Tibial artery (tissue), 4 donors: Measurements from ENCODE around the gene ICOS.
"Not testable (repeated sequence)": the region's sequence is repeated elsewhere in the genome, so short reads cannot be mapped to it uniquely, and the experiment has no call there.

ENCODE experiments used
- DNase-seq, 2 donors: peaks; one replicate each; pipeline ENCODE4 v3.0.0-alpha.2; 2019
- H3K27ac ChIP-seq, 2 donors: fragments of 200-600 bp; sonication (generic) in 1 of 2; 1 replicate in 1 of 2; 2 replicates in 1 of 2; pipeline ENCODE4 v1.5.1; 2018 to 2019; ENCODE audit warnings: mild to moderate bottlenecking in 1 of 2
- H3K27me3 ChIP-seq, 2 donors: fragments of 200-600 bp; sonication (generic) in 1 of 2; one replicate each; pipeline versions ENCODE4 v1.5.1 to v1.6.0; 2016 to 2019
- H3K36me3 ChIP-seq, 3 donors: fragments of 200-600 bp; sonication (generic) in 2 of 3; one replicate each; pipeline ENCODE4 v1.5.1; 2016 to 2019; ENCODE audit warnings: mild to moderate bottlenecking in 2 of 3
- H3K4me1 ChIP-seq, 4 donors: fragments of 200-600 bp; sonication (generic) in 2 of 4; 1 replicate in 3 of 4; 2 replicates in 1 of 4; pipeline ENCODE4 v1.5.1; 2016 to 2019
- H3K4me3 ChIP-seq, 2 donors: fragments of 200-600 bp; sonication (generic) in 1 of 2; 1 replicate in 1 of 2; 2 replicates in 1 of 2; pipeline ENCODE4 v1.5.1; 2018 to 2019; ENCODE audit warnings: mild to moderate bottlenecking in 2 of 2
- H3K9me3 ChIP-seq, 3 donors: fragments of 200-600 bp; sonication (generic) in 1 of 3; one replicate each; pipeline ENCODE4 v1.5.1; 2016 to 2019
- intact Hi-C: fragments of 100-400 bp; cut with DNase I; formaldehyde crosslinking; loops from one replicate; pipeline ENCODE4 v1.15.0; 2023; ENCODE audit warnings: low total_unique reads
- TF ChIP-seq, protein P1 (sequence below), 2 experiments: fragments of 200-600 bp in 1 of 2; fragments of 450-650 bp in 1 of 2; IDR thresholded peaks; one replicate each; pipeline ENCODE4 v1.5.1; 2017 to 2019; ENCODE audit warnings: antibody characterized with exemption in 2 of 2, mild to moderate bottlenecking in 1 of 2, moderate library complexity in 1 of 2

The ICOS gene

DNA sequence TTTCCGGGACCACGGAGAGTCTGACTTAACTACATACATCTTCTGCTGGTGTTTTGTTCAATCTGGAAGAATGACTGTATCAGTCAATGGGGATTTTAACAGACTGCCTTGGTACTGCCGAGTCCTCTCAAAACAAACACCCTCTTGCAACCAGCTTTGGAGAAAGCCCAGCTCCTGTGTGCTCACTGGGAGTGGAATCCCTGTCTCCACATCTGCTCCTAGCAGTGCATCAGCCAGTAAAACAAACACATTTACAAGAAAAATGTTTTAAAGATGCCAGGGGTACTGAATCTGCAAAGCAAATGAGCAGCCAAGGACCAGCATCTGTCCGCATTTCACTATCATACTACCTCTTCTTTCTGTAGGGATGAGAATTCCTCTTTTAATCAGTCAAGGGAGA, 23.1 kb downstream of the ICOS start:
- TF ChIP-seq, protein P1, sequence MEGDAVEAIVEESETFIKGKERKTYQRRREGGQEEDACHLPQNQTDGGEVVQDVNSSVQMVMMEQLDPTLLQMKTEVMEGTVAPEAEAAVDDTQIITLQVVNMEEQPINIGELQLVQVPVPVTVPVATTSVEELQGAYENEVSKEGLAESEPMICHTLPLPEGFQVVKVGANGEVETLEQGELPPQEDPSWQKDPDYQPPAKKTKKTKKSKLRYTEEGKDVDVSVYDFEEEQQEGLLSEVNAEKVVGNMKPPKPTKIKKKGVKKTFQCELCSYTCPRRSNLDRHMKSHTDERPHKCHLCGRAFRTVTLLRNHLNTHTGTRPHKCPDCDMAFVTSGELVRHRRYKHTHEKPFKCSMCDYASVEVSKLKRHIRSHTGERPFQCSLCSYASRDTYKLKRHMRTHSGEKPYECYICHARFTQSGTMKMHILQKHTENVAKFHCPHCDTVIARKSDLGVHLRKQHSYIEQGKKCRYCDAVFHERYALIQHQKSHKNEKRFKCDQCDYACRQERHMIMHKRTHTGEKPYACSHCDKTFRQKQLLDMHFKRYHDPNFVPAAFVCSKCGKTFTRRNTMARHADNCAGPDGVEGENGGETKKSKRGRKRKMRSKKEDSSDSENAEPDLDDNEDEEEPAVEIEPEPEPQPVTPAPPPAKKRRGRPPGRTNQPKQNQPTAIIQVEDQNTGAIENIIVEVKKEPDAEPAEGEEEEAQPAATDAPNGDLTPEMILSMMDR (IDR thresholded peaks at IDR 0.05), result no peak
- H3K9me3 ChIP-seq, result no peaks in the 10 kb centered on the region
- no peak overlapping the region for H3K27ac ChIP-seq
- intact Hi-C loops, result no loop called here
- DNase-seq, result no peak
- no peak overlapping the region for H3K4me3 ChIP-seq
- H3K36me3 ChIP-seq, result no peaks in the 10 kb centered on the region
- H3K27me3 ChIP-seq, result no peaks in the 10 kb centered on the region
- H3K4me1 ChIP-seq, result peaks cover 0 to 20% (median 10%) of the 10 kb centered on the region in 4 donors

DNA sequence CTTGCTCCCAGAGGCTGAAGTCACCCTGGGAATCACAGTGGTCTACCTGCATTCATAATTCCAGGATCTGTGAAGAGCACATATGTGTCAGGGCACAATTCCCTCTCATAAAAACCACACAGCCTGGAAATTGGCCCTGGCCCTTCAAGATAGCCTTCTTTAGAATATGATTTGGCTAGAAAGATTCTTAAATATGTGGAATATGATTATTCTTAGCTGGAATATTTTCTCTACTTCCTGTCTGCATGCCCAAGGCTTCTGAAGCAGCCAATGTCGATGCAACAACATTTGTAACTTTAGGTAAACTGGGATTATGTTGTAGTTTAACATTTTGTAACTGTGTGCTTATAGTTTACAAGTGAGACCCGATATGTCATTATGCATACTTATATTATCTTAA, 24.2 kb downstream of the ICOS start:
- no peak for DNase-seq
- TF ChIP-seq, protein P1 (IDR thresholded peaks at IDR 0.05), result no peak
- intact Hi-C loops, result no loop called here
- Histone ChIP-seq H3K9me3 (no peaks in the 10 kb centered on the region), H3K36me3 (no peaks in the 10 kb centered on the region), H3K4me1 (peaks cover 0 to 23% (median 13%) of the 10 kb centered on the region in 4 donors), H3K27me3 (no peaks in the 10 kb centered on the region), H3K27ac (peak overlapping the region; percentile 35 to 64), H3K4me3 (no peak overlapping the region)

DNA sequence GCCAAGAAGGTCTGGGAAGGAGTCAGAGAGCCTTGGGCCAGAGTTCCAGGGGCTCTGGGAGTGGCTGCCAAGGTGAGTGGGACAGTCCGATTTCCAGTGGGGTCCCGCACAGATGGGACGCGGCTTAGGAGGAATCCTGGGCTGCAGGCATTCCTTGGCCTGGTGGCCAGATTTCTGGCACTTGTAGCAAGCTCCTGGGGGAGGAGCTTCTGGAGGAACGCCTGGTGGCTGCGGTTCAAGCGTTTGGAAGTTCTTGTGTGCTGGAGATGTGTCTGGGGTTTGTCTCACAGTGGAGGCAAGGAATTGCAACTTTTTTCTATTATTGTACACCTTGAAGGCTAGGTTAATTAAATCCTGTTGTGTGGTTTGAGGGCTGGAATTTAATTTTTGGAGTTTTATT, 28.6 kb downstream of the ICOS start:
- H3K27me3 ChIP-seq, result not testable (repeated sequence)
- Histone ChIP-seq H3K27ac (peak overlapping the region; percentile 6 to 64), H3K4me3 (peak overlapping the region; percentile 40 to 56)

DNA sequence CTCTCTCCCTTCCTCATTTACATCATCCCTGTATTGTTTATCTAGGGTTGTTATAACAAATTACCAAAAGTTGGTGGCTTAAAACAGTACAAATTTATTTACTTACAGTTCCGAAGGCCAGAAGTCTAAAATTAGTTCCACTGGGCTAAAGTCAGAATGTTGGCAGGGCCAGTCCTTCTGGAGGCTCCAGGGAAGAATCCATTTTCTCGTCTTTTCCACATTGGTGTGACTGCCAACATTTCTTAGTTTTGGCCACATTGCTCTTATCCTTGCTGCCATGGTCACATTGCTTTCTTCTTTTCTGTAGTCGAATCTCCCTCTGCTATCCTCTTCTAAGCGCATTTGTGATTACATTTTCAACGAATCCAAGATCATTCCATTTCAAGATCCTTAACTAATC, 34.7 kb downstream of the ICOS start:
- Histone ChIP-seq H3K27ac (peak overlapping the region; percentile 53 to 63), H3K9me3 (no peaks in the 10 kb centered on the region), H3K4me1 (peaks cover 0 to 34% (median 17%) of the 10 kb centered on the region in 4 donors), H3K4me3 (no peak overlapping the region), H3K36me3 (no peaks in the 10 kb centered on the region), H3K27me3 (no peaks in the 10 kb centered on the region)
- intact Hi-C loops, result no loop called here
- DNase-seq, result no peak
- TF ChIP-seq, protein P1 (IDR thresholded peaks at IDR 0.05), result no peak

More for the DNA sequence above, 28.6 kb downstream of the ICOS start:
- DNase-seq, result peak; percentile 32 to 77
- intact Hi-C loops, H3K36me3 ChIP-seq, H3K9me3 ChIP-seq: not testable (repeated sequence)
- peaks cover 0 to 20% (median 11%) of the 10 kb centered on the region in 4 donors for H3K4me1 ChIP-seq

DNA sequence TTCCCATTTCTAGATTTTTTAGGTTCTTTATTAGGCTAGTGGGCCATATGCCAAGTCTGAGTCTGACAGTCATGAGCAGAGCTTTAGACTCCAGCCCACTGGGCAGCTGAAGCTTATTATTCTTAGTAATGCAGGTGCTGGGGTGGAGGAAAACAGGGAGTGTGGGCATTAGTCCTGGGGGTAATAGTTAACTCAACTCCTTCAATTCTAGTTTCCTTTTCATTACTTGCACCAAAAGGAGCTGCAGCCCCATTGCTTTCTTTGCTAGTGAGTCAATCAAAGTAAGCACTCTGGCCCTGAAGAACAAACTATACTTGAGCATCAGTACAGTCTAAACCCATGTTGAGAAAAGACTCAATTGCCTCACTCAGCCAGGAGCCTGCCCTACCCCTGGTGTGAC, 35.5 kb downstream of the ICOS start:
- no peaks in the 10 kb centered on the region for H3K36me3 ChIP-seq
- no peak for DNase-seq
- intact Hi-C loops, result no loop called here
- H3K27me3 ChIP-seq, result no peaks in the 10 kb centered on the region
- H3K9me3 ChIP-seq, result no peaks in the 10 kb centered on the region
- peak overlapping the region; percentile 53 to 63 for H3K27ac ChIP-seq
- H3K4me3 ChIP-seq, result no peak overlapping the region
- peaks cover 0 to 41% (median 21%) of the 10 kb centered on the region in 4 donors for H3K4me1 ChIP-seq
- TF ChIP-seq, protein P1 (IDR thresholded peaks at IDR 0.05), result no peak

DNA sequence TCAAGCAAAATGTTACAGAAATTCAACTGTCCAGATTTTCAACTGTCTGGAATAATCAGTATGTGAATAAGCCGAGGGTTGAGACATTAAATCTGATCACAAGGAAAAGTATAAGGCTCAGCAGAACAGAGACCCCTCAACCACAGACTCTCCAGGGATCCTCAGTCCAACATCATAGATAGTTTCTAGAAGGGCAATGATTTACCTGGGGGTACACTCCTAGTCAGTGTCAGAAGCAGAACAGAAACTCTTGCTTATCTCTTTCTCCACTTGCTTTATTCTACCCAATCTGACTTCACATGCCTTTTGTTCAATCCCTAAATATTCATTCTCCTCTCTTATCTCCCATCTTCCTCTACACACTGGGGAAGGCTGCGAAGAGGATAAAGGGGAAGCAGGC, 36.4 kb downstream of the ICOS start:
- Histone ChIP-seq H3K36me3 (no peaks in the 10 kb centered on the region), H3K27me3 (no peaks in the 10 kb centered on the region), H3K4me1 (peaks cover 0 to 51% (median 28%) of the 10 kb centered on the region in 4 donors), H3K27ac (no peak overlapping the region), H3K4me3 (no peak overlapping the region), H3K9me3 (no peaks in the 10 kb centered on the region)
- TF ChIP-seq, protein P1 (IDR thresholded peaks at IDR 0.05), result no peak
- no peak for DNase-seq
- intact Hi-C loops, result no loop called here
